ENCODE data around the gene STK32C. TPM values are rescaled to one million over a fixed set of nuclear protein-coding genes. Genes with fewer than 3 reads are reported as not detected.

STK32C gene
- total RNA-seq, 3 donors from 2014 or later = 5.6 to 12.8 (median 11.7) TPM

DNA sequence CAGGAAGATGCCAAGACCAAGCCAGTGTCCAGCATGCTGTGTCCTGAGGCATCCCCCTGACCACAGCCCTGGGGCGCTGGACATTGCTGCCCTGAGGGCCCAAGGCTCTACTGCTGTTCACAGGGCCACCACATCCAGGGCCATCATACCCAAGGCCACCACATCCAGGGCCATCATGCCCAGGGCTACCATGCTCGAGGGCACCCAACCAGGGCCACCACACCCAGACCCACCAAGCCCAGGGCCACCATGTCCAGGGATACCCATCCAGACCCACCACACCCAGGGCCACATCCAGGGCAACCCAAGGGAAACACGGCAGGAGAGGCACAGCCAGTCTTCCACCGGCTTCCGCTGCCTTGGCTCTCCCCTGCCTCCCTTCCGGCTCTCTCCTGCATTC, 17.1 kb downstream of the STK32C start:
- no peak for TF ChIP-seq POLR2AphosphoS5 (IDR thresholded peaks at IDR 0.05)
- TF ChIP-seq POLR2A (IDR thresholded peaks at IDR 0.05) = no peak
- TF ChIP-seq, protein P1, sequence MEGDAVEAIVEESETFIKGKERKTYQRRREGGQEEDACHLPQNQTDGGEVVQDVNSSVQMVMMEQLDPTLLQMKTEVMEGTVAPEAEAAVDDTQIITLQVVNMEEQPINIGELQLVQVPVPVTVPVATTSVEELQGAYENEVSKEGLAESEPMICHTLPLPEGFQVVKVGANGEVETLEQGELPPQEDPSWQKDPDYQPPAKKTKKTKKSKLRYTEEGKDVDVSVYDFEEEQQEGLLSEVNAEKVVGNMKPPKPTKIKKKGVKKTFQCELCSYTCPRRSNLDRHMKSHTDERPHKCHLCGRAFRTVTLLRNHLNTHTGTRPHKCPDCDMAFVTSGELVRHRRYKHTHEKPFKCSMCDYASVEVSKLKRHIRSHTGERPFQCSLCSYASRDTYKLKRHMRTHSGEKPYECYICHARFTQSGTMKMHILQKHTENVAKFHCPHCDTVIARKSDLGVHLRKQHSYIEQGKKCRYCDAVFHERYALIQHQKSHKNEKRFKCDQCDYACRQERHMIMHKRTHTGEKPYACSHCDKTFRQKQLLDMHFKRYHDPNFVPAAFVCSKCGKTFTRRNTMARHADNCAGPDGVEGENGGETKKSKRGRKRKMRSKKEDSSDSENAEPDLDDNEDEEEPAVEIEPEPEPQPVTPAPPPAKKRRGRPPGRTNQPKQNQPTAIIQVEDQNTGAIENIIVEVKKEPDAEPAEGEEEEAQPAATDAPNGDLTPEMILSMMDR (IDR thresholded peaks at IDR 0.05) = no peak
- H3K27me3 ChIP-seq = no peaks in the 10 kb centered on the region
- H3K4me1 ChIP-seq = no peaks in the 10 kb centered on the region
- intact Hi-C loops (cut with DNase I; ENCODE audit: low total_unique reads) = no loop called here
- H3K36me3 ChIP-seq = no peaks in the 10 kb centered on the region
- peaks cover 7 to 16% of the 10 kb centered on the region in 2 donors for H3K9me3 ChIP-seq
- H3K4me3 ChIP-seq = no peak overlapping the region
- H3K27ac ChIP-seq = no peak overlapping the region
- DNase-seq (ENCODE audit: low spot score in 2 of 2) = no peak

DNA sequence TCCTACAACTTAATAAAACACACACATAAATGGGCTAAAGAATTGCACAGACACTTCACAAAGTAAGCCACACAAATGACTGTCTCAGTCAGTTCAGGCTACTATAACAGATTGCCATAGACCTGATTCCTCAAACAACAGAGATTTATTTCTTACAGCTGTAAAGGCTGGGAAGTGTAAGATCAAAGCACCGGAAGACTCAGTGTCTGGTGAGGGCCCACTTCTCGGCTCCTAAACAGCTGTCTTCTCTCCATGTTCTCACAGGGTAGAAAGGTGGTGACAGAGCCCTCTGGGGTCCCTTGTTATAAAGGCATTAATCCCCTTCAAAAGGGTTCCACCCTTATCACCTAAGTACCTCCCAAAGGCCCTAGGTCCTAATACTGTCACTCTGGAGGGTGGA, 18.3 kb downstream of the STK32C start:
- no peak for DNase-seq (ENCODE audit: low spot score in 2 of 2)
- H3K36me3 ChIP-seq = no peaks in the 10 kb centered on the region
- H3K4me1 ChIP-seq = no peaks in the 10 kb centered on the region
- no peaks in the 10 kb centered on the region for H3K27me3 ChIP-seq
- intact Hi-C loops (cut with DNase I; ENCODE audit: low total_unique reads) = no loop called here
- no peak overlapping the region for H3K27ac ChIP-seq
- peaks cover 7 to 16% of the 10 kb centered on the region in 2 donors for H3K9me3 ChIP-seq
- TF ChIP-seq POLR2AphosphoS5 (IDR thresholded peaks at IDR 0.05) (no peak), POLR2A (IDR thresholded peaks at IDR 0.05) (no peak)
- TF ChIP-seq, protein P1 (IDR thresholded peaks at IDR 0.05) = no peak
- no peak overlapping the region for H3K4me3 ChIP-seq

DNA sequence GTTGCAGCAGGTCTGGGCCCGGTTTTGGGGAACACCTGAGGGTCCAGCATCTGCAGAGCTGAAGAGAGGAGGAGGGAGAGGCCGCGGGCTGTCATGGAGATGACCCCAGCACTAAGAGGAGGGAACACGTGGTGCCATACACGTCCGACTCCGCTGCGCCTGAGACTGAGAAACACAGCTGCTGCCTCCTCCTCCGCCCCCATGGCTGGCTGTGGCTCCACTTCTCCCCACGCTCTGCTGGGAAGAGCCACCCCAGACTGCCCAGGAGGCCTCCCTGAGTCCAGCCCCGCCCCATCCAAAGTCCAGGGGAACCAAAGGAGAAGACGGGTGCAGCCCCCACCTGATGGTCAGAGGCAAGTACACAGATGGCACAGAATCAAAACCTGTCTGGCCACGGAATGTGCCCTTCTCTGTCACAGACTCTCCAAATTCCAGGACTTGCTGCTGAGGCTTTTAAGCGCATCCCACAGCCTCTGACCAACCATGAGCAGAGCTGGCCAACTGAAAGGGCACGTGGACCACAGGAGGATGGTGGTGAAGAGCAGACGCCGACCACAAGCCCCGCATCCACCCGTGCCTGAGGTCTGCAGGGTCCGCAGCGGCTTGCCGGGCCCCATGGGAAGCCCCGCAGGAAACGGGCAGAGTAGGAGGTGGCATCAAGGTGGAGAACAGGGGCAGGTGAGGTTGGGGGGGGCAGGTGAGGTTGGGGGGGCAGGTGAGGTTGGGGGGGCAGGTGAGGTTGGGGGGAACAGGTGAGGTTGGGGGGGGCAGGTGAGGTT, 24.0 kb downstream of the STK32C start:
- Histone ChIP-seq H3K27ac (no peak overlapping the region), H3K27me3 (peaks cover 0 to 19% of the 10 kb centered on the region in 2 donors), H3K4me1 (no peaks in the 10 kb centered on the region), H3K9me3 (peaks cover 0 to 6% of the 10 kb centered on the region in 2 donors), H3K4me3 (peak overlapping the region in 1 of 3 donors; percentile 22), H3K36me3 (no peaks in the 10 kb centered on the region)
- intact Hi-C loops (cut with DNase I; ENCODE audit: low total_unique reads) = no loop called here
- no peak for DNase-seq (ENCODE audit: low spot score in 2 of 2)
- no peak for TF ChIP-seq POLR2A (IDR thresholded peaks at IDR 0.05)
- TF ChIP-seq, protein P1 (IDR thresholded peaks at IDR 0.05) = no peak
- no peak for TF ChIP-seq POLR2AphosphoS5 (IDR thresholded peaks at IDR 0.05)

DNA sequence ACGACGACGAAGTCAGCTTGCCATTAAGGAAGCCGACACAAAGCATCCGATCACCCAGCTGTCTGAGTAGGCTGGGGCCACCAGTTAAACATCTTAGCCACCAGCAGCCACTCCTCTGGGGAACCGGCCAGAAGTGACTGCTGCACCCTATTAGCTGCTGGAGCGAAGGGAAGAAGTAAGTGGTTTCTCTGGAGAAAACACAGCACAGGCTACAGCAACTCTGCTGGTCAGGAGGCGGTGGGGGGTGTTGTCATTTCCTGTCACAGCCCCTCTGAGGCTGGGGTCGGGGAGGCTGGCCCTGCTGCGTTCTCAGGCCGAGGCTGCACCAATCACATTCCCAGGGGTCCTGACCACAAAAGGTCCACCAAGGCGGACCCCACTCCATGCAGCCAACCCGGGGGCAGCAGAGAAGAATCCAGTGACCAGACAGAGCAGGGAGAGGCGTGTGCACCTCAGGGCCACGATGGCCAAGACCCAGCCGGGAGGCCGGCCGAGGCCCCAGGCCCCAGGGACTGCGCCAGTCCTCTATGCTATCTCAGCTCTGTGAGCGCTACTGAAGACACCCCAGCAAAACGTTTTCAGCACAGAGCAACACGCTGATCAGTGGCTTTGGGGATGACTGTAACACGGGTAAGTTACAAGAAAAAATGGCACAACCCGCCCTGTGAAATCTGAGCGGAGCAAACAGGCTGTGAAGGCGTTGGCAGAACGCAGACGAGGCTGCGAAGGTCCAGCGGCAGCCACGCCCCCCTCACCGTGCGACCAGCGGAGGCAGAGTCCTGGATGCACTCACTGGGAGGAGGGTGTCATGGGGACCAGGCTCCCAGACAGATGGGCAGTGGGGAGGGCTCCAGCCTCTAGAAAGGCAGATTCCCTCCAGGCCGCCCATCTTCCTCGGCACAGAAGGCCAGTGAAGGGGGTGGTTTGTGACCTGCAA, 24.8 kb downstream of the STK32C start:
- intact Hi-C loops (cut with DNase I; ENCODE audit: low total_unique reads) = no loop called here
- Histone ChIP-seq H3K9me3 (peaks cover 0 to 2% of the 10 kb centered on the region in 2 donors), H3K4me1 (no peaks in the 10 kb centered on the region), H3K27ac (no peak overlapping the region), H3K4me3 (peak overlapping the region in 1 of 3 donors; percentile 22), H3K36me3 (no peaks in the 10 kb centered on the region), H3K27me3 (peaks cover 0 to 19% of the 10 kb centered on the region in 2 donors)
- no peak for DNase-seq (ENCODE audit: low spot score in 2 of 2)
- TF ChIP-seq POLR2AphosphoS5 (IDR thresholded peaks at IDR 0.05) = no peak
- TF ChIP-seq, protein P1 (IDR thresholded peaks at IDR 0.05) = no peak
- TF ChIP-seq POLR2A (IDR thresholded peaks at IDR 0.05) = no peak

Data from breast epithelium (tissue), 4 donors.